Endometrial microvascular endothelial cells (primary cell): ENCODE results near the gene DIAPH2. TPM values are rescaled to one million over a fixed set of nuclear protein-coding genes. Genes with fewer than 3 reads are reported as not detected.
"Not testable (repeated sequence)": the region's sequence is repeated elsewhere in the genome, so short reads cannot be mapped to it uniquely, and the experiment has no call there.

Experiments used
- in situ Hi-C: cut with HindIII; loops from 2 replicates; pipeline ENCODE4 v1.10.0; 2017; ENCODE audit warnings: low sequenced_read_pairs, low pct_unique_long_range_greater_than_20kb; ENCODE audit errors: inconsistent ontology term
- total RNA-seq: library from RNA; depleted of rRNA; stranded (reverse); fragments of >200 nt; gene quantifications from one replicate; pipeline ENCODE4 v1.2.3, GENCODE V29; 2015; ENCODE audit errors: inconsistent ontology term

Gene DIAPH2
- total RNA-seq, 1 donor from 2014 or later = 13.3 TPM

DNA sequence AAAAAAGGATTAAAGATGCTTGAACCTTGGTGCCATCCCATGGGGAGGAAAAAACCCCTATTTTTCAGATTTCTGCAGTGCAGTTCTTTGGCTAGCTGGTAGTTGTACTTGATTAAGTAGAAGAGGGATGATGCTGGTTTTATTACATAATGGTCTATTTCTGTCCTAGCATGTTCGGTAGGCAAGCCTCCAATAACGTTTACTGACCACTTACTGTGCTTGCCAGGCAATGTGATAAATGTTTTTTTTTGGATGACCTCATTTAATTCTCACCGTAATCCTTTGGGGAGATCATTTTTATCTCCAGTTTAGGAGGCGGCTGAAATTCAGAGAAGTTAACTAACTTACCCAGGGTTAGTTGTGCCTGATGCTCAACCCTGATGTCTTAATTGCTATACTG is 106.9 kb downstream of the DIAPH2 start:
- in situ Hi-C loops = no loop called here

DNA sequence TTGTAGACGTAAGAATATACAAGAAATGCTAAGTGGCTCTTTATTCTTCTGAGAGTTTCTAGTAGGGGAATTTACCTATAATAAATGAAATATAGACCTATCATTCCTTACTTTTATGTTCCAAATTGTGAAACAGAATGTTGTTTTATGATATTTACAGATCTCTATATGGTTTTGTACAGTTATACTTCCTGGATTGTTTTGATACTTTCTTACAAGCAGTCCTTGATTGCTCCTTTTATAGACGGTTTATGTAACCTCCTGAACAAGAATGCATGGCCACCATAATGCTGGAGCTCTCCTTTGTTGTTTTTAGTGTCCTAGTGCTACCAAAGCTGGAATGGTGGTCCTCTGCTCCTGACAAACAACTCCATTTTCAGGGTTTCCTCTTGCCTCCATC is 107.4 kb downstream of the DIAPH2 start:
- in situ Hi-C loops = no loop called here

GRCh38 chrX:96798982-96799381 is 114.3 kb downstream of the DIAPH2 start:
- in situ Hi-C loops = no loop called here

GRCh38 chrX:96807318-96807717 is 122.7 kb downstream of the DIAPH2 start:
- in situ Hi-C loops = no loop called here

- in situ Hi-C loops = no loop called here
These were observed 136.3 kb downstream of the DIAPH2 start for GRCh38 chrX:96820935-96821334.

DNA sequence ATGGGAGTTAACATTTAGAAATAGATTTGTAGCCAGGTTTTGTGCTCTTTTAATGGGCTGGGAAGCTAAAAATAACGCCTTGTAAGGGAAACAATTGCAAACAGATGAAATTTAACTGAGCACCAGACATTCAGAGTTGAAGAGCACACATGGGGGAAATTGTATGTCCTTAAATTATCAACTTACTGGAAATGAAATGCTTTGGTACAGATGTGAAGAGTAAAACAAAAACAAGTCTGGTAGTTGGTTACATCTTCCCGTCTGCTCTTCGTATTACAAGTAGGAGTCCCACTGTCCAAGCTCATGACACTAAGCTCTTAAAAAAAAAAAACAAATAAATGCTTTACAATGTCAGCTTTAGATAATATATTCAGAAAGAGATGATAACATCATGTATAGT is 139.5 kb downstream of the DIAPH2 start:
- in situ Hi-C loops = no loop called here

DNA sequence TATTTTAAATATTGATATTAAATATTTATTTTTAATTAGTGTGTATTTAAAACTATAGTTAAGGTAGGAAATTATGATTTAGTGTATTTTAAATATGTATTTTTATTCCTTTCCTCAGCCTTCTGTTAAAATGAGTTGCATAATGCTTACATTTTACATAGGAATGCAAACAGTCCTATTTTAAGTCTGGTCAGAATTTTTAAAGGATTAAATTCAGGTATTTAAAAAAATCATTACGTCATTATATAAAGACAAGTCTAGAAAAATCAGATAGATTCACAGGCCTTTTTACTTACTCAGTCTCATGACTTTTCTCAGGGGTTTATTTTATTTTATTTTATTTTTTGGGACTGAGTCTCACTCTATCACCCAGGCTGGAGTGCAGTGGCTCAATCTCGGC is 148.7 kb downstream of the DIAPH2 start:
- in situ Hi-C loops = no loop called here

DNA sequence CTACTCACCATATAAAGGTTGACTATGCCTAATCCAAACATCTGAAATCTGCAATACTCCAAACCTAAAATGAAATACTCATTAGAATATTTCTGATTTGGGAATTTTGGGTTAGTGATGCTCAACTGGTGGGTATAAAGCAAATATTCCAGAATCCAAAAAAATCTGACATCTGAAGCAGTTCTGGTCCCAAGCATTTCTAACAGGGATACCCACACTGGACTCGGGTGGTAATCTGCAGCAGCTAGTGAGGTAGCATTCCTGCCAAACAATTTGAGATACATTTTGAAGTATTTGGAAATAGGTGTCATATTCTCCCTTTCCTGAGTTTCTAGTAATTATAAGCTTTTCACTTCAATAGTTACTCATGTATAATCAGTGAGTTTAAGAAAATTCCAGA is 149.5 kb downstream of the DIAPH2 start:
- in situ Hi-C loops = no loop called here

DNA sequence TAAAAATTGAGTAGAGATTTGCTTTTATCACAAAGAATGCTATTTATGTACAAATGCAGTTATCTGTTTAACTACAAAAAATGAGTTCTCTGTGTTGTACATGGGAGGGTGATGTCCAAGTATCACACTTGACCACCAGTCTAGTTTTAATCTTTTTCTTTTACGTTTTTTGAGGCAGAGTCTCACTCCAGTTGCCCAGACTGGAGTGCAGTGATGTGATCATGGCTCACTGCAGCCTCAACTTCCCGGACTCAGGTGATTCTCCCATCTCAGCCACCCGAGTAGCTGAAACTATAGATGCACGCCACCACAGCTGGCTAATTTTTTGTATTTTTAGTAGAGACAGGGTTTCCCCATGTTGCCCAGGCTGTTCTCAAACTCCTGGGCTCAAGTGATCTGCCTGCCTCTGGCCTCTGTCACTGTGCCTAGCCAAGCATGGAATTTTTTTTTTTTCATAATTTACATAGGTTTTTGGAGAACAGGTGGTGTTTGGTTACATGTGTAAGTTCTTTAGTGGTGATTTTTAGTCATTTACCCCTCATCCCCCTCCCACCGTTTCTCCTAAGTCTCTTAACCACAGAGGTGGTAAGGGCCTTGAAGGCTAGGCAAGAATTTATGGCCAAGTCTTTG is 151.1 kb downstream of the DIAPH2 start:
- in situ Hi-C loops = no loop called here

- in situ Hi-C loops = no loop called here
These were observed 153.2 kb downstream of the DIAPH2 start for GRCh38 chrX:96837808-96838207.

DNA sequence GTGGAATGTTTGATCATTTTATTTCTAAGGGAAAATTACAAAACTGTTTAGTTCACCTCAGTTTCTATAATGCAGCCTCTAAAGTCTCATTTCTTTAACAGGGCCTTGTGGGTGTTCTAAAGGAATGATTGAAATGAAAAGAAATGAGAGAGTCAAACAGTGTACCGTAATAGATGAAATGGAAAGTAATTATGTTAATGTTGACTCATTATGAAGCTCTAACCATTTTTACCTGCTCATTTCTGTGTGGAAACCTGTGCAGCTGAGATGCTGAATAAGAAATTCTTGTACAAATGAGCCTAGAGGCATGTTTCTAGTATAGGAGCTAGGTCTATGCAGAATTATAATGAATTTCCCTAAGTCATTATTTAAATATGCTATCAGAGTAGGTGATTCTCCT is 153.9 kb downstream of the DIAPH2 start:
- in situ Hi-C loops = no loop called here

DNA sequence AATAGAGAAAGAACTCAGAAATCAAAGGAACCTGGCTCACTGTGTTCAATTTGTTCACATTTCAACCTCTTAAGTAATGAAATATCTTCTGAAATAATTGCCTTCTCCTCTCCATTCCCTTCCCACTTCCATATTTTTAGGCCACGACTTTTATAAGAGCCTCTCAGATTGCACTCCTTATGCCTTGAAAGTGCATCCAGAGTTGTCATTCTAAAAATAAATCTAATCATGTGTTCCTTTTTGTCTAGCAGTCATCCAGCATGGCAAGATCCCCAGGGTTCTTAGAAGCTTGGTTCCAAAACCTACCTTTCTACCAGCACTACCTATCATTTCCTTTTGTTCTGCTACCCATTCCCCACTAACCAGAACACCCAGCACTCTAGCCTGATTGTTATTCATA is 156.7 kb downstream of the DIAPH2 start:
- in situ Hi-C loops = no loop called here

DNA sequence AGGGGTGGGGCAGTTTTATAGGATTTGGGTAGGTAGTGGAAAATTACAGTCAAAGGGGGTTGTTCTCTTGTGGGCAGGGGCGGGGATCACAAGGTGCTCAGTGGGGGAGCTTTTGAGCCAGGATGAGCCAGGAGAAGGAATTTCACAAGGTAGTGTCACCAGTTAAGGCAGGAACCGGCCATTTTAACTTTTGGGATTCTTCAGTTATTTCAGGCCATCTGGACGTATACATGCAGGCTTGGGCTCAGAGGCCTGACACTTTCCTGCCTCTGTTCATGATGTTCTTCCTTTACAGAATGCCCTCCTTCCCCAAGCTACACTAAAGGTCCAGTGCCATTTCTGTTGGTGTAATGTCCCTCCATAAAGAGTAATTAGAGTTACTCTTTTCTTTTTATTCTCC is 157.2 kb downstream of the DIAPH2 start:
- in situ Hi-C loops = not testable (repeated sequence)

DNA sequence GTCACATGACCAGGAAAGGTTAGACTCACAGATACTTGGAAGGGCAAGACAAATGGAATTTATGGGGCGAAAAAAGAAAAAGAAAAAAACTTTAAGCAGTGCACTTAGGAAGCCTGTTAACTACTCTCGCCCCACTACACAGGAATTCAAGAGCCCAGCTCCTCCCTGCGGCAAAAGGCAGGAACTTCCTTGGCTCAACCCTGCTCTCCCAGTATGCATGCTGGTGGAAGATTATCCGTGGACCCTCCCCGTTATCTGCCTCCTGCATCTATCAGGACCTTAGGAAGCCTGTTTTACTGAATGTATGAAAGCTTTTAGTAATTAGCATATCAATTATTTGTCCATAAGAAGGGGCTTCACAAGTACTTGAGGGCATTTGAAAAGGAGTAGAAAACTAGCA is 158.9 kb downstream of the DIAPH2 start:
- in situ Hi-C loops = no loop called here

DNA sequence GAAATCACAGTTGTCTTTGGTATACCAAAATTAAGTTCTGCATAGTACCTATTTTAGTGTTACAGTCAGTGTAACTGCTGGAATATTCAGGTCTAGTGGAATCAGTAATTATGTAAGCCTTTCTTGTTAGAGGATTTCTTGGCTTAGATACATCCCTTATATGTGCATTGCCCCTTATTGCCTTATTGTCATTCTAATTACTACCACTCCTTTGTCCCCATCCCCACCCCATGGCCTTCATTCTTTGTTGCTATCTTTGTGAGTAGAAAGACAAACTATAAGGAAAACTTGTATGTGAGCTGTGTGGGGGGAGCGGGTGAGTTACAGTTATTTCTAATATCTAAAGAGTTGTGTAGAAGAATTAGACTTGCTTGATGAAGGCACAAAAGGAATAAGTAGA is 162.2 kb downstream of the DIAPH2 start:
- in situ Hi-C loops = no loop called here

- in situ Hi-C loops = not testable (repeated sequence)
These were observed 174.8 kb downstream of the DIAPH2 start for GRCh38 chrX:96859422-96859821.

DNA sequence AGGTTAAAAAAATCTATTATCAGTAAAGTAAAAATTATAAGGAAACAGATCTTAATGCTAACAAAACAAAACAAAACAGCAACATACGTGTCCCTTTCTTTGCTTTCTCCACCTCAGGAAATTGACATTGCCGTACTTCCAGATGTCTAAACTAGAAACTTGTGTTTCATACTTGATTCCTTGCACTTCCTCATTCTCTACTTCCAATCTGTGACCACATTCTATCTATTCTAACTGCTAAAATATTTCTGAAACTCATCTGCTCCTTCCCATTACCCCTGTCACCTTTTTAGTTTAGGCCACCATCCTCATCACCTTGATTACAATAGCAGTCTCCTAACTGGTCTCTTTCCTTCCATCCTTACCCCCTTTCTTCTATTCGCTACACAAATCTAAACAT is 176.6 kb downstream of the DIAPH2 start:
- in situ Hi-C loops = no loop called here

GRCh38 chrX:96861661-96862060 is 177.0 kb downstream of the DIAPH2 start:
- in situ Hi-C loops = no loop called here

DNA sequence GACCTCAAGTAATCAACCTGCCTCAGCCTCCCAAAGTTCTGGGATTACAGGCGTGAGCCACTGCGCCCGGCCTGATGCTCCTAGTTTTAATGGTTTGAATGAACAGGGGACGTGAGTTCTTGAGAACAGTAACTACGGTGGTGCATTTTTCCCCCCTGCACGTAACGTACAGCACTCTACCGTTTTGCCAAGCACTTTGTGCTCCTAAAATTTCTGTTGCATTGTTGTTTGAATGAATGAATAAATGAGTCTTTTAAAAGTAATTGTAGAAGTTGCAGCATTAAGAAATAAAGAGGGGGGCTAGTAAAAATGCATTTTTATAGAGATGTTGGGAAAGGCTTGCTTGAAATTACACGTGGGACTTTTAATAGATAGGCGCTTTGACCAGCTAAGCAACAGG is 199.0 kb downstream of the DIAPH2 start, which contains the start of gene RPA4:
Gene RPA4 (plus strand): TSS at position 301 of the 400 bp plus-strand sequence. CDS start 403 bp downstream, outside the sequence.
- in situ Hi-C loops = no loop called here

GRCh38 chrX:96884027-96884426 is 199.4 kb downstream of the DIAPH2 start:
- in situ Hi-C loops = no loop called here

DNA sequence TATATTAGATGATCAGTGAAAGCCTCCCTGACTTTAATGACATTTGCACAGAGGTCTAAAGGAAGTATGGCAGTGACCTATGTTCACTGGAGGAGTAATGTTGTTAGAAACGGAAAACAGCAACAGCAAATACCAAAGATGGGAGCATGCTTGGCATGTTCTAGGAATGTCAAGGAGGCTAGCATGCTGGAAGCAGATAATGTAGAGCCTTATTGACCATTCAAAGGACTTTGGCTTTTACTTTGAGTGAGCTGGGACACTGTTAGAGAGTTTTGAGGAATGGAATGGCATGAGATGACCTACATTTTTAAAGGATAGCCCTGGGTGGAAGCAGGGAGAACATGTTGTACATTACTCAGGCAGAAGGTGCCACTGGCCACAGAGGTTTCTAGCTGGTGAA is 205.1 kb downstream of the DIAPH2 start:
- in situ Hi-C loops = no loop called here
